GM12873 (cell line): ENCODE data around the gene RAB4A.

Experiments
- CTCF ChIP-seq: IDR thresholded peaks from 2 replicates; pipeline ENCODE4 v1.5.1; 2012; ENCODE audit warnings: low read depth, mild to moderate bottlenecking, moderate library complexity, low read length, control low read depth; ENCODE audit not compliant: insufficient read depth; ENCODE audit errors: missing control alignments

The RAB4A gene

GRCh38 chr1:229273507-229274232 is 2.8 kb downstream of the RAB4A start:
- TF ChIP-seq CTCF, result no peak

GRCh38 chr1:229275005-229275404 is 4.1 kb downstream of the RAB4A start:
- no peak for TF ChIP-seq CTCF

- TF ChIP-seq CTCF, result no peak
These were observed 7.3 kb downstream of the RAB4A start for GRCh38 chr1:229278120-229278741.

- TF ChIP-seq CTCF, result no peak
These were observed 8.3 kb downstream of the RAB4A start for GRCh38 chr1:229279242-229279641.

- no peak for TF ChIP-seq CTCF
These were observed 9.3 kb downstream of the RAB4A start for GRCh38 chr1:229280037-229280828.

GRCh38 chr1:229280921-229281320 is 10.0 kb downstream of the RAB4A start:
- no peak for TF ChIP-seq CTCF

- TF ChIP-seq CTCF, result no peak
These were observed 10.5 kb downstream of the RAB4A start for GRCh38 chr1:229281339-229281926.
